ENCODE data around the gene FGF18. TPM values are rescaled to one million over a fixed set of nuclear protein-coding genes. Genes with fewer than 3 reads are reported as not detected.

FGF18 gene
- total RNA-seq, 1 experiment from 2014 or later = 0.94 TPM

- H3K27ac ChIP-seq (ENCODE audit: insufficient read length, low read depth, low read length) = no peak overlapping the region
- TF ChIP-seq CTCF (conservative IDR thresholded peaks at IDR 0.05) = no peak
- no peaks in the 10 kb centered on the region; the same call in 1 of the 2 replicates for H3K4me1 ChIP-seq (ENCODE audit: insufficient read depth, low read length)
- Mint-ChIP-seq H3K4me3 (no peak overlapping the region), H3K9me3 (no peaks in the 10 kb centered on the region), H3K4me1 (peaks cover 14 to 18% of the 10 kb centered on the region in 2 experiments), H3K27me3 (ENCODE audit: low read depth) (no peaks in the 10 kb centered on the region), H3K36me3 (ENCODE audit: insufficient read depth in 1 of 3, low read depth in 3 of 3) (no peaks in the 10 kb centered on the region), H3K27ac (no peak overlapping the region; a peak in 1 of 7 replicates)
- no peaks in the 10 kb centered on the region for H3K79me2 ChIP-seq (ENCODE audit: insufficient read depth, low read length)
- H4K91ac ChIP-seq (ENCODE audit: insufficient read length, low read depth, low read length) = no peak overlapping the region
- no peaks in the 10 kb centered on the region for H3K23me2 ChIP-seq (ENCODE audit: insufficient read length, low read depth, low read length, poor library complexity, severe bottlenecking)
- DNase-seq = no peak
- no peaks in the 10 kb centered on the region for H3K27me3 ChIP-seq (ENCODE audit: insufficient read depth, low read length)
- no peak overlapping the region for H4K5ac ChIP-seq (ENCODE audit: insufficient read length, low read depth, low read length)
- no peaks in the 10 kb centered on the region for H3K9me3 ChIP-seq (ENCODE audit: control insufficient read depth, low read depth, low read length)
- H3K4ac ChIP-seq (ENCODE audit: low read depth, low read length) = no peak overlapping the region
- H3K23ac ChIP-seq (ENCODE audit: insufficient read length, low read depth, low read length) = no peak overlapping the region
- no peak overlapping the region for H3K56ac ChIP-seq (ENCODE audit: insufficient read length, low read depth, low read length)
- no peak overlapping the region for H3K18ac ChIP-seq (ENCODE audit: insufficient read length, low read depth, low read length)
- no peak overlapping the region for H2BK20ac ChIP-seq (ENCODE audit: low read depth, low read length, poor library complexity, severe bottlenecking)
- no peak overlapping the region for H3K9ac ChIP-seq (ENCODE audit: extremely low read depth, insufficient read length, low read length)
- no CpG with 5 or more reads among the region's 12 CpGs for WGBS (ENCODE audit: extremely low coverage, insufficient read length, low lambda C conversion rate)
- H2BK120ac ChIP-seq (ENCODE audit: low read depth, low read length, poor library complexity, severe bottlenecking) = no peak overlapping the region
- H2BK15ac ChIP-seq (ENCODE audit: low read depth, low read length) = no peak overlapping the region
- no peak overlapping the region for H2AFZ ChIP-seq (ENCODE audit: low read length)
- H2AK5ac ChIP-seq (ENCODE audit: insufficient read length, low read length) = no peak overlapping the region
- no peak overlapping the region for H2BK5ac ChIP-seq (ENCODE audit: insufficient read length, low read length)
- no peak overlapping the region for H4K8ac ChIP-seq (replicated peaks; ENCODE audit: insufficient read length, low read depth, low read length)
- H4K20me1 ChIP-seq (ENCODE audit: control insufficient read depth, insufficient read depth, insufficient read length) = no peaks in the 10 kb centered on the region
- H2BK12ac ChIP-seq (ENCODE audit: insufficient read length, low read depth, low read length) = no peak overlapping the region
- no peak overlapping the region for H3T11ph ChIP-seq (ENCODE audit: low read length)
- H3K79me1 ChIP-seq (ENCODE audit: insufficient read depth, low read depth, low read length, poor library complexity, severe bottlenecking) = no peaks in the 10 kb centered on the region
- no peak overlapping the region for H3K4me2 ChIP-seq (ENCODE audit: insufficient read depth, insufficient read length, low read length)
- H3K14ac ChIP-seq (ENCODE audit: insufficient read depth, low read length) = no peak overlapping the region
Observed at GRCh38 chr5:171467107-171467506, 47.7 kb downstream of the FGF18 start.
